Mucosa of descending colon (tissue), 3 donors: ENCODE results near the gene UBR7. TPM values are rescaled to one million over a fixed set of nuclear protein-coding genes. Genes with fewer than 3 reads are reported as not detected.

Experiments used
- ATAC-seq: fragments of 200-7000 bp; cut with Tn5 transposase; one replicate; pipeline ENCODE4 v1.9.1; 2020; ENCODE audit warnings: mild to moderate bottlenecking, moderate library complexity
- DNase-seq, 3 donors: peaks; one replicate each; pipeline ENCODE4 v3.0.0-alpha.2; 2020
- H3K36me3 ChIP-seq: fragments of 200-600 bp; one replicate; pipeline ENCODE4 v1.8.0; 2021; ENCODE audit warnings: low read depth, mild to moderate bottlenecking
- H3K4me1 ChIP-seq: fragments of 200-600 bp; one replicate; pipeline ENCODE4 v1.8.0; 2021; ENCODE audit warnings: low read depth, mild to moderate bottlenecking
- H3K4me3 ChIP-seq: fragments of 200-600 bp; one replicate; pipeline ENCODE4 v1.8.0; 2021; ENCODE audit warnings: mild to moderate bottlenecking
- H3K9me3 ChIP-seq: fragments of 200-600 bp; one replicate; pipeline ENCODE4 v1.8.0; 2021; ENCODE audit warnings: mild to moderate bottlenecking
- intact Hi-C, 2 donors: fragments of 100-400 bp; cut with DNase I in 1 of 2; cut with micrococcal nuclease in 1 of 2; formaldehyde crosslinking; loops; one replicate each; pipeline versions ENCODE4 v1.11.0 to v1.11.1; 2022; cut with DNase I, micrococcal nuclease
- total RNA-seq, 3 donors: library from RNA; stranded (reverse); fragmentation: NEBNext Ultra II Directional in 2 of 3; extraction: Animal tissue kit (Norgen Biotek cat#: 25700) in 2 of 3; gene quantifications; one replicate each; pipeline versions ENCODE4 v1.2.1 to v1.2.4, GENCODE V29; 2021 to 2023
- TF ChIP-seq, protein P1 (sequence below): fragments of 200-600 bp; IDR thresholded peaks from one replicate; pipeline ENCODE4 v1.8.0; 2022; ENCODE audit warnings: antibody characterized with exemption, mild to moderate bottlenecking
- donor health status: DM: no; HTN: no; CAD: no; lungs with moderate emphysema.
- donor health status: DM: no; HTN: no; CAD: no.
- donor health status: DM: no; HTN: yes; CAD: no.

The UBR7 gene
- total RNA-seq, 3 donors from 2014 or later, result 22.2 to 23.6 (median 22.4) TPM

DNA sequence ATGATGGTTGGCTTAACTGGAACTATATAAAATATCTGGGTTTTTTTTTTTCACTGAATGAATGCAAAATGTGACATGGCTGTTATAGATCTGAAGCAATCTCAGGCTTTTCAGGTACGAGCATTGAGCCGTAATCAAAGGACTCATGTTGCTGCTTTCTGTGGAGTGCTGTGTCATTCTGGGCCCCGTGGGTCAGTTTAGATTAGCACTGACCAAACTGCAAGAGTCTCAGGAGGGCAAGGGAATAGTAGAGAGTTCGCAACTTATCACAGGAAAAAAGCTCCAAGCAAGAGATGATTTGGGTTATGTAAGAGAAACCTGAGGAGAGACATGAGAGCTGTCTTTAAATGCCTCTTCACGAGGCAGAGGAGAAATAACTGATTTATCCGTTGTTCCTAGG, 59.1 kb downstream of the UBR7 start:
- intact Hi-C loops, result no loop called here
- H3K4me1 ChIP-seq, result no peaks in the 10 kb centered on the region
- no peaks in the 10 kb centered on the region for H3K9me3 ChIP-seq
- ATAC-seq (no peak), DNase-seq (no peak)
- no peak overlapping the region for H3K4me3 ChIP-seq
- no peaks in the 10 kb centered on the region for H3K36me3 ChIP-seq
- TF ChIP-seq, protein P1, sequence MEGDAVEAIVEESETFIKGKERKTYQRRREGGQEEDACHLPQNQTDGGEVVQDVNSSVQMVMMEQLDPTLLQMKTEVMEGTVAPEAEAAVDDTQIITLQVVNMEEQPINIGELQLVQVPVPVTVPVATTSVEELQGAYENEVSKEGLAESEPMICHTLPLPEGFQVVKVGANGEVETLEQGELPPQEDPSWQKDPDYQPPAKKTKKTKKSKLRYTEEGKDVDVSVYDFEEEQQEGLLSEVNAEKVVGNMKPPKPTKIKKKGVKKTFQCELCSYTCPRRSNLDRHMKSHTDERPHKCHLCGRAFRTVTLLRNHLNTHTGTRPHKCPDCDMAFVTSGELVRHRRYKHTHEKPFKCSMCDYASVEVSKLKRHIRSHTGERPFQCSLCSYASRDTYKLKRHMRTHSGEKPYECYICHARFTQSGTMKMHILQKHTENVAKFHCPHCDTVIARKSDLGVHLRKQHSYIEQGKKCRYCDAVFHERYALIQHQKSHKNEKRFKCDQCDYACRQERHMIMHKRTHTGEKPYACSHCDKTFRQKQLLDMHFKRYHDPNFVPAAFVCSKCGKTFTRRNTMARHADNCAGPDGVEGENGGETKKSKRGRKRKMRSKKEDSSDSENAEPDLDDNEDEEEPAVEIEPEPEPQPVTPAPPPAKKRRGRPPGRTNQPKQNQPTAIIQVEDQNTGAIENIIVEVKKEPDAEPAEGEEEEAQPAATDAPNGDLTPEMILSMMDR, result no peak

DNA sequence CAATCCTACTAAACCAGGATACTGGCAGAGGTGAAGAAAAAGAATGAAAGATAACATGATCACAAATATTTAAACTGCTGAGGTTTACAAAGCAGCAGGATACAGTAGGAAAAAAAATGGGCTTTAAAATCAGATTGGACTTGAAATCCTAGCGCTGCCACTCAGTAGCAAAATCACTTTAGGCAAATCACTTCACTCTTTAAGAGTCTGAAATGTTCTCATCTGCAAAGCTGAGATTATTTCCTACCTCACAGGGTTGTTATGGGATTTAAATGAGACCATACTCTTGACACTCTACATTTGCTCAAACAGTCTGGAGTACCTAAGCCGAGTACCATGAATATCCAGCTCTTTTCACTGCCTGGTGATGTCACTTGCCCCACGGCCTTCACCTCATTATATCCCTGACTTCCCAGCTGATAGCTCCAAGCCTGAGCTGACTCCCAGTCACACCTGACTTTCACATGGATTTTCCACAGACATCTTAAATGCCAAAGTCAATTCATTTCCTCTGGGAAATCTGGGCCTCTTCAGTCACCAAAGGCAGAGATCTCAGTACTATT, 60.2 kb downstream of the UBR7 start:
- intact Hi-C loops, result no loop called here
- Histone ChIP-seq H3K9me3 (no peaks in the 10 kb centered on the region), H3K4me1 (no peaks in the 10 kb centered on the region), H3K4me3 (no peak overlapping the region), H3K36me3 (no peaks in the 10 kb centered on the region)
- no peak for ATAC-seq
- TF ChIP-seq, protein P1, result no peak
- DNase-seq, result no peak

GRCh38 chr14:93268406-93268805, 61.4 kb downstream of the UBR7 start:
- TF ChIP-seq, protein P1, result no peak

GRCh38 chr14:93269341-93270068, 62.4 kb downstream of the UBR7 start:
- DNase-seq (no peak), ATAC-seq (no peak)
- TF ChIP-seq, protein P1, result no peak
- intact Hi-C loops, result no loop called here
- Histone ChIP-seq H3K36me3 (no peaks in the 10 kb centered on the region), H3K4me1 (no peaks in the 10 kb centered on the region), H3K9me3 (no peaks in the 10 kb centered on the region), H3K4me3 (no peak overlapping the region)

More at GRCh38 chr14:93268406-93268805, 61.4 kb downstream of the UBR7 start:
- H3K4me1 ChIP-seq, result no peaks in the 10 kb centered on the region
- ATAC-seq, result no peak
- intact Hi-C loops, result no loop called here
- no peak for DNase-seq
- no peak overlapping the region for H3K4me3 ChIP-seq
- H3K36me3 ChIP-seq, result no peaks in the 10 kb centered on the region
- no peaks in the 10 kb centered on the region for H3K9me3 ChIP-seq

DNA sequence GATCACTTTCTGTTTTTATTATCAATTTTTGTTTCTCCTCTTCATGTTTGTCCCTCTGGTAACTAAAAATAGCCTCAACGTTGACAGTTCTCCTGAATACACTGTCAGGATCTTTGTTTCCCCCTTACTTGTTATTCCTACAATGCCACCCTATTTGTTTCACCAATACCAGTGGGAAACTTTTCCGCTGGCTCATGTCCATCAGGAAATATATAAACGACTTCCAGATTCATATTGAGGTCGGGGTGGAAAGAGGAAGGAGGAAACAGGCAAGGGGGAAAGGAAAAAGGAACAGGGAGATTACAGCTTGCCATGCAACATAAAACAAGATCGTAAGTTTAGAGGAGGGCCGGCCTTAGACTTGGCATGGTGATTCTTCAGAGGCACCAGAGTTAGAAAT, 64.1 kb downstream of the UBR7 start:
- ATAC-seq (no peak), DNase-seq (no peak)
- H3K36me3 ChIP-seq, result no peaks in the 10 kb centered on the region
- H3K4me1 ChIP-seq, result no peaks in the 10 kb centered on the region
- TF ChIP-seq, protein P1, result no peak
- H3K4me3 ChIP-seq, result no peak overlapping the region
- intact Hi-C loops, result no loop called here
- H3K9me3 ChIP-seq, result no peaks in the 10 kb centered on the region
